CD14-positive monocyte (primary cell): ENCODE data around the gene EIF3B. TPM values are rescaled to one million over a fixed set of nuclear protein-coding genes. Genes with fewer than 3 reads are reported as not detected.
"Not testable (repeated sequence)": the region's sequence is repeated elsewhere in the genome, so short reads cannot be mapped to it uniquely, and the experiment has no call there.

Experiments used
- DNase-seq, 3 donors: peaks; one replicate each; pipeline ENCODE4 v3.0.0-alpha.2; 2011 to 2022
- H2AFZ ChIP-seq: 2 replicates; pipeline ENCODE4 v1.6.0; 2012; ENCODE audit warnings: mild to moderate bottlenecking, low read depth, low read length, inconsistent platforms; ENCODE audit not compliant: insufficient read depth, poor library complexity, severe bottlenecking
- H3K27ac ChIP-seq, 2 donors: 1 replicate in 1 of 2; 2 replicates in 1 of 2; pipeline ENCODE4 v1.5.1; 2012 to 2013; ENCODE audit warnings: low read length in 2 of 2, control low read depth in 1 of 2, inconsistent platforms in 1 of 2, low read depth in 1 of 2, mild to moderate bottlenecking in 1 of 2
- H3K27me3 ChIP-seq, 2 donors: one replicate each; pipeline versions ENCODE4 v1.6.0 to v1.6.1; 2011 to 2013; ENCODE audit warnings: low read length in 2 of 2; ENCODE audit not compliant: control insufficient read depth in 2 of 2, insufficient read depth in 2 of 2
- H3K36me3 ChIP-seq, 2 donors: replicated peaks in 1 of 2; 1 replicate in 1 of 2; 2 replicates in 1 of 2; pipeline versions ENCODE4 v1.5.1 to v1.6.1; 2012 to 2013; ENCODE audit warnings: low read length in 2 of 2, control low read depth in 1 of 2, inconsistent platforms in 1 of 2, mild to moderate bottlenecking in 1 of 2; ENCODE audit not compliant: insufficient read depth in 2 of 2, control insufficient read depth in 1 of 2
- H3K4me1 ChIP-seq, 2 donors: 1 replicate in 1 of 2; 2 replicates in 1 of 2; pipeline versions ENCODE4 v1.5.1 to v1.6.1; 2012 to 2013; ENCODE audit warnings: low read length in 2 of 2, control low read depth in 1 of 2, inconsistent platforms in 1 of 2, mild to moderate bottlenecking in 1 of 2, moderate library complexity in 1 of 2; ENCODE audit not compliant: insufficient read depth in 2 of 2, control insufficient read depth in 1 of 2
- H3K4me2 ChIP-seq: replicated peaks from 2 replicates; pipeline ENCODE3; 2012; ENCODE audit warnings: low read length, moderate library complexity, mild to moderate bottlenecking; ENCODE audit not compliant: poor library complexity, severe bottlenecking; ENCODE audit errors: extremely low read depth
- H3K4me3 ChIP-seq, 3 experiments: fragments of 200-600 bp in 1 of 3; sonication (generic) in 1 of 3; replicated peaks in 1 of 3; 1 replicate in 2 of 3; 2 replicates in 1 of 3; pipeline ENCODE4 v1.5.1; 2011 to 2013; ENCODE audit warnings: low read length in 3 of 3, mild to moderate bottlenecking in 3 of 3, control low read depth in 2 of 3, low read depth in 2 of 3, inconsistent platforms in 1 of 3, moderate library complexity in 1 of 3
- H3K79me2 ChIP-seq: 2 replicates; pipeline ENCODE4 v1.6.0; 2012; ENCODE audit warnings: mild to moderate bottlenecking, control low read depth, inconsistent platforms, low read length, moderate library complexity; ENCODE audit not compliant: insufficient read depth
- H3K9ac ChIP-seq: 2 replicates; pipeline ENCODE4 v1.6.0; 2017; ENCODE audit warnings: low read length, mild to moderate bottlenecking; ENCODE audit not compliant: insufficient read depth, poor library complexity, severe bottlenecking
- H3K9me3 ChIP-seq, 2 donors: replicated peaks in 1 of 2; 1 replicate in 1 of 2; 2 replicates in 1 of 2; pipeline versions ENCODE4 v1.5.1 to v1.6.1; 2012 to 2013; ENCODE audit warnings: low read length in 2 of 2, control low read depth in 1 of 2; ENCODE audit not compliant: control insufficient read depth in 1 of 2, insufficient read depth in 1 of 2
- H4K20me1 ChIP-seq: 2 replicates; pipeline ENCODE4 v1.6.0; 2012; ENCODE audit warnings: mild to moderate bottlenecking, low read length, control low read depth, moderate library complexity; ENCODE audit not compliant: insufficient read depth
- H3K27ac Mint-ChIP-seq, 7 donors: one replicate each; pipeline ENCODE4 v1.8.0; 2020; ENCODE audit warnings: mild to moderate bottlenecking in 7 of 7, mixed read lengths in 7 of 7, moderate library complexity in 6 of 7, inconsistent platforms in 2 of 7
- H3K27me3 Mint-ChIP-seq, 3 donors: one replicate each; pipeline ENCODE4 v1.8.0; 2021 to 2022; ENCODE audit warnings: low read depth in 3 of 3, mild to moderate bottlenecking in 3 of 3, mixed read lengths in 3 of 3, moderate library complexity in 3 of 3, inconsistent platforms in 1 of 3
- H3K36me3 Mint-ChIP-seq, 2 donors: one replicate each; pipeline ENCODE4 v1.8.0; 2020; ENCODE audit warnings: mixed read lengths in 2 of 2, inconsistent platforms in 1 of 2, mild to moderate bottlenecking in 1 of 2
- H3K4me1 Mint-ChIP-seq: one replicate; pipeline ENCODE4 v1.8.0; 2020; ENCODE audit warnings: mild to moderate bottlenecking, mixed read lengths
- H3K4me3 Mint-ChIP-seq, 2 donors: one replicate each; pipeline ENCODE4 v1.8.0; 2020; ENCODE audit warnings: mild to moderate bottlenecking in 2 of 2, mixed read lengths in 2 of 2, moderate library complexity in 1 of 2
- H3K9me3 Mint-ChIP-seq, 7 donors: one replicate each; pipeline ENCODE4 v1.8.0; 2020 to 2022; ENCODE audit warnings: mixed read lengths in 7 of 7, mild to moderate bottlenecking in 6 of 7, moderate library complexity in 6 of 7, inconsistent platforms in 2 of 7
- CTCF ChIP-seq: fragments of 200-600 bp; IDR thresholded peaks from one replicate; pipeline ENCODE4 v1.8.0; 2022; ENCODE audit warnings: antibody characterized with exemption, mild to moderate bottlenecking
- WGBS: methylation state at CpG from one replicate; pipeline ENCODE4 v1.1.5; 2013; ENCODE audit warnings: missing lambda C conversion rate; ENCODE audit not compliant: insufficient coverage; 5-methylcytosine and 5-hydroxymethylcytosine counted together
- intact Hi-C, 2 donors: fragments of 100-400 bp; cut with micrococcal nuclease; formaldehyde crosslinking; loops; one replicate each; pipeline versions ENCODE4 v1.15.0 to v1.15.1; 2023
- polyA plus RNA-seq, 3 donors: library from polyadenylated mRNA; depleted of rRNA in 1 of 3; unstranded in 2 of 3; stranded (reverse) in 1 of 3; fragments of 300-500 nt in 2 of 3; fragments of >200 nt in 1 of 3; fragmentation: Illumina TruSeq in 2 of 3; gene quantifications; 1 replicate in 2 of 3; 2 replicates in 1 of 3; pipeline ENCODE4 v1.2.3, GENCODE V29; 2012 to 2021

EIF3B gene
- polyA plus RNA-seq, 3 donors, result 46.0 to 89.1 (median 69.2) TPM

DNA sequence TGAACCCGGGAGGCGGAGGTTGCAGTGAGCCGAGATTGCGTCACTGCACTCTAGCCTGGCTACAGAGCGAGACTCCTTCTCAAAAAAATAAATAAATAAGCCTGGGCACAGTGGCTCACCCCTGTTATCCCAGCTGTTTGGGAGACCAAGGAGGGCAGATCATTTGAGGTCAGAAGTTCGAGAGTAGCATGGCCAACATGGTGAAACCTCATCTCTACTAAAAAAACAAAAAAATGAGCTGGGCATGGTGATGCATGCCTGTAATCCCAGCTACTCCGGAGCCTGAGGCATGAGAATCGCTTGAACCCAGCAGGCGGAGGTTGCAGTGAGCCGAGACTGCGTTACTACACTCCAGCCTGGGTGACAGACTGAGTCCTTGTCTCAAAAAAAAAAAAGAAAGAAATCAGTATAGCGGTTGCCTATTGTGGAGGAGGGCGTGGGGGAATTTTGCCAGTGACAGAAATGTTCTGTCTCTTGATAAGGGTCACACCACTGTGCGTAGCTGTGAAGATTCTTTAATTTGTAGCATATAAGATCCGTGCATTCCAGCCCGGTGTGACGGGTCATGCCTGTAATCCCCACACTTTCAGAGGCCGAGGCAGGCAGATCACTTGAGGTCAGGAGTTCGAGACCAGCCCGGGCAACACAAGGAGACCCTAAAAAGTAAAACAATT lies 17.9 kb upstream of the EIF3B start:
- no peaks in the 10 kb centered on the region for H3K4me1 Mint-ChIP-seq
- no peaks in the 10 kb centered on the region for H3K4me1 ChIP-seq
- no peak overlapping the region for H3K9ac ChIP-seq
- no peak overlapping the region for H2AFZ ChIP-seq
- no peaks in the 10 kb centered on the region for H3K36me3 ChIP-seq
- no peak overlapping the region for H3K4me3 ChIP-seq
- H3K9me3 Mint-ChIP-seq, result no peaks in the 10 kb centered on the region
- WGBS, result 100% methylated on average over 11 of the region's 20 CpGs
- intact Hi-C loops, result no loop called here
- H3K4me2 ChIP-seq, result no peak overlapping the region
- H3K27me3 ChIP-seq, result no peaks in the 10 kb centered on the region
- DNase-seq, result no peak
- no peak overlapping the region for H3K27ac ChIP-seq
- no peak overlapping the region for H3K4me3 Mint-ChIP-seq
- H3K9me3 ChIP-seq, result no peaks in the 10 kb centered on the region
- H3K36me3 Mint-ChIP-seq, result no peaks in the 10 kb centered on the region
- no peaks in the 10 kb centered on the region for H3K79me2 ChIP-seq
- peak overlapping the region in 1 of 7 donors; percentile 55 for H3K27ac Mint-ChIP-seq
- H4K20me1 ChIP-seq, result no peaks in the 10 kb centered on the region
- no peak for TF ChIP-seq CTCF
- peaks cover 0 to 7% (median 4%) of the 10 kb centered on the region in 3 donors for H3K27me3 Mint-ChIP-seq

DNA sequence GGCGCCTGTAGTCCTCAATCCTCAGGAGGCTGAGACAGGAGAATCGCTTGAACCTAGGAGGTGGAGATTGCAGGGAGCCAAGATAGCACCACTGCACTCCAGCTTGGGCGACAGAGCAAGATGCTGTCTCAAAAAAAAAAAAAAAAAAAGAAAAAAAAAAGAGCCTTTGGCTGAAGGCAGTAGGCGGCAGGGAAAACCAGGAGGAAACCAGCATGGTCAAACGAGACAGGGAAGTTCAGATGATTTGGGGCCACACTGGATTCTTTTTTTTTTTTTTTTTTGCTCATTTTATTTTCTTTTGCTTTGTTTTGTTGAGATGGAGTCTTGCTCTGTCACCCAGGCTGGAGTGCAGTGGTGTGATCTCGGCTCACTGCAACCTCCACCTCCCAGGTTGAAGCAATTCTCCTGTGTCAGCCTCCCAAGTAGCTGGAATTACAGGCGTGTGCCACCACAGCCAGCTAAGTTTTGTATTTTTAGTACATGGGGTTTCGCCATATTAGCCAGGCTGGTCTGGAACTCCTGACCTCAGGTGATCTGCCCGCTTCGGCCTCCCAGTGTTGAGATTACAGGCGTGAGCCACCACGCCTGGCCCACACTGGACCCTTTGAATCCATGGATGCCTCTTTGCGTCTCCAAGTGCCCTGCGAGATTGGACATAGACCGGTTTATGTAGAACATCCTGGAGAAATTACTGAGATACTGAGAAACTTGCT lies 7.1 kb upstream of the EIF3B start:
- H3K27ac Mint-ChIP-seq, result peak overlapping the region in 5 of 7 donors; percentile 15 to 81 (median 46)
- peak overlapping the region; percentile 71 for H2AFZ ChIP-seq
- not testable (repeated sequence) for H3K27ac ChIP-seq, H3K79me2 ChIP-seq, H3K9me3 Mint-ChIP-seq, H3K9me3 ChIP-seq, H3K36me3 Mint-ChIP-seq, H3K27me3 ChIP-seq, H3K4me1 ChIP-seq, H3K36me3 ChIP-seq, H3K27me3 Mint-ChIP-seq, H4K20me1 ChIP-seq, DNase-seq, H3K4me1 Mint-ChIP-seq
- peak overlapping the region; percentile 27 for H3K9ac ChIP-seq
- intact Hi-C loops, result loop anchor here (5.0 to 10.0 kb wide), 4 partner anchors 683 to 853 kb away; no protein-coding TSS in a partner anchor
- peak overlapping the region in 1 of 3 experiments; percentile 34 for H3K4me3 ChIP-seq
- peak overlapping the region in 1 of 2 donors; percentile 71 for H3K4me3 Mint-ChIP-seq
- WGBS, result 76% methylated on average over 8 of the region's 15 CpGs
- H3K4me2 ChIP-seq, result peak overlapping the region; percentile 39
